Heart left ventricle (tissue), 16 donors: ENCODE results near the gene ENPP6. TPM values are rescaled to one million over a fixed set of nuclear protein-coding genes. Genes with fewer than 3 reads are reported as not detected.
"Not testable (repeated sequence)": the region's sequence is repeated elsewhere in the genome, so short reads cannot be mapped to it uniquely, and the experiment has no call there.

Source experiments
- ATAC-seq, 4 donors: fragments of 200-7000 bp; cut with Tn5 transposase; one replicate each; pipeline ENCODE4 v1.9.1; 2020 to 2022; ENCODE audit warnings: moderate library complexity in 4 of 4, mild to moderate bottlenecking in 3 of 4, moderate number of reproducible peaks in 1 of 4
- DNase-seq, 5 donors: peaks; one replicate each; pipeline ENCODE4 v3.0.0-alpha.2; 2020
- H3K27ac ChIP-seq, 12 donors: fragments of 200-600 bp; sonication (generic) in 4 of 12; one replicate each; pipeline versions ENCODE4 v1.5.0 to v1.8.0; 2016 to 2022; ENCODE audit warnings: mild to moderate bottlenecking in 2 of 12
- H3K27me3 ChIP-seq, 9 donors: fragments of 200-600 bp; sonication (generic) in 2 of 9; one replicate each; pipeline versions ENCODE4 v1.5.1 to v1.8.0; 2016 to 2022; ENCODE audit warnings: mild to moderate bottlenecking in 3 of 9
- H3K36me3 ChIP-seq, 9 donors: fragments of 200-600 bp; sonication (generic) in 2 of 9; one replicate each; pipeline versions ENCODE4 v1.5.0 to v1.8.0; 2018 to 2022; ENCODE audit warnings: mild to moderate bottlenecking in 2 of 9
- H3K4me1 ChIP-seq, 12 donors: fragments of 200-600 bp; sonication (generic) in 4 of 12; one replicate each; pipeline versions ENCODE4 v1.5.0 to v1.8.0; 2016 to 2022; ENCODE audit warnings: mild to moderate bottlenecking in 3 of 12
- H3K4me3 ChIP-seq, 12 donors: fragments of 200-600 bp; sonication (generic) in 4 of 12; one replicate each; pipeline versions ENCODE4 v1.5.0 to v1.8.0; 2017 to 2022; ENCODE audit warnings: mild to moderate bottlenecking in 9 of 12, moderate library complexity in 4 of 12
- H3K9me3 ChIP-seq, 12 donors: fragments of 200-600 bp; sonication (generic) in 4 of 12; one replicate each; pipeline versions ENCODE4 v1.5.0 to v1.8.0; 2016 to 2022; ENCODE audit warnings: mild to moderate bottlenecking in 1 of 12
- CTCF ChIP-seq, 12 donors: fragments of 200-600 bp; sonication (generic) in 4 of 12; IDR thresholded peaks; one replicate each; pipeline versions ENCODE4 v1.5.0 to v1.8.0; 2018 to 2022; ENCODE audit warnings: antibody characterized with exemption in 12 of 12, mild to moderate bottlenecking in 5 of 12
- POLR2A ChIP-seq, 2 donors: fragments of 450-650 bp; IDR thresholded peaks; one replicate each; pipeline ENCODE4 v1.6.1; 2017; ENCODE audit warnings: antibody characterized with exemption in 2 of 2, mild to moderate bottlenecking in 2 of 2, moderate library complexity in 2 of 2
- WGBS, 4 donors: extraction: QIAGEN DNeasy Blood & Tissue Kit in 2 of 4; methylation state at CpG; one replicate each; pipeline versions ENCODE4 v1.1.5 to v1.1.7; 2013 to 2018; 5-methylcytosine and 5-hydroxymethylcytosine counted together
- intact Hi-C, 10 donors: fragments of 100-400 bp; cut with DNase I; formaldehyde crosslinking; loops; one replicate each; pipeline versions ENCODE4 v1.11.1 to v1.14.2; 2022
- polyA plus RNA-seq, 2 donors: library from polyadenylated mRNA; stranded (reverse); fragments of 200-250 nt; gene quantifications; one replicate each; pipeline ENCODE4 v1.2.3, GENCODE V29; 2013
- total RNA-seq, 9 donors: library from RNA; depleted of rRNA in 2 of 9; stranded (reverse); fragments of >200 nt in 2 of 9; fragmentation: NEBNext Ultra II Directional in 3 of 9; extraction: Animal tissue kit (Norgen Biotek cat#: 25700) in 3 of 9; gene quantifications; one replicate each; pipeline versions ENCODE4 v1.1.0 to v1.2.4, GENCODE V29; 2016 to 2023
- donor health status: ischemic (EF 13 %, LVEDD 7.1; RV severe dilation, severe dysfunction).
- donor health status: healthy with polysubstance abuse.
- donor health status: DM: no; HTN: yes; CAD: no.
- donor health status: DM: no; HTN: no; CAD: no.
- donor health status: ischemic (EF 25% LVEDD 6.9; RV normal size, moderate dysfunction).
- donor health status: ischemic (EF 25% LVEDD 5.7; RV mildly dilated, moderate dysfunction).
- donor health status: healthy.
- donor health status: DM: yes; HTN: yes; CAD: no.
- donor health status: ischemic (EF 35%, LVEDD 5.7; RV mildly dilated, moderate dysfunction).
- donor health status: nonischemic (EF 11% LVEDD 7.7; RV severe dilation, severe dysfunction).
- donor health status: DM: yes; HTN: yes; CAD: no.
- donor health status: PGD.
- donor health status: ischemic (EF 29% LVEDD 5.4; RV normal size, mild dysfunction).
- donor health status: nonischemic (EF 23%, LVEDD 6.1; RV moderate dilation, normal function).

Gene ENPP6
- total and polyA plus RNA-seq, 11 donors = 0.03 to 0.35 (median 0.19) TPM; not detected in 2

DNA sequence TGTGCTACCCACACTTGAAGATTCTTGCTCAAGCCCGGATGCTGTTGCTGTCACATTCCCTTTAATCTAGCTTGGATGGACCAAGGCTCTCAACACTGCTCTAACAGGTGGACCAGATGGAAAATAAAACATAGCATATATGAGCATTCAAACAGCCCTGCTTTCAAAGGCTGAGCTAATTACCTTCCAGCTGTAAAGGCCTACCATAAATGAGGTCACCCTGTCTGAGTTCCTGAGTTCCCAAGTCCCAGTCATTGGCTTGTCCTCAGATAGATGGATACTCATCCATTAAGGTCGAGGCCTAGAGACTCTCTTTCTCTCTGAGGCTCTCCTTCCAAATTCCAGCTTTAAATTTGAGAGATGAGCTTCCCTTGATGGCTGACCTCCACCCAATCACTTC is 165.1 kb downstream of the ENPP6 start:
- no peaks in the 10 kb centered on the region for H3K4me1 ChIP-seq
- no peak for ATAC-seq
- WGBS, 4 donors = 91 to 100% (median 96%) methylated on average over 2 of the region's 2 CpGs
- no peak overlapping the region for H3K27ac ChIP-seq
- H3K4me3 ChIP-seq = no peak overlapping the region
- intact Hi-C loops = no loop called here
- no peaks in the 10 kb centered on the region for H3K27me3 ChIP-seq
- H3K9me3 ChIP-seq = peaks cover 0 to 6% (median 0%) of the 10 kb centered on the region in 12 donors
- no peak for TF ChIP-seq CTCF (IDR thresholded peaks at IDR 0.05)
- H3K36me3 ChIP-seq = no peaks in the 10 kb centered on the region
- no peak for DNase-seq

GRCh38 chr4:184051262-184051661 is 166.4 kb downstream of the ENPP6 start:
- intact Hi-C loops, H3K27ac ChIP-seq, H3K4me3 ChIP-seq, ATAC-seq, H3K27me3 ChIP-seq, DNase-seq, H3K36me3 ChIP-seq, H3K4me1 ChIP-seq: not testable (repeated sequence)
- H3K9me3 ChIP-seq = peaks cover 0 to 18% (median 9%) of the 10 kb centered on the region in 12 donors
- 96 to 100% (median 98%) methylated on average over 4 of the region's 4 CpGs for WGBS, 4 donors

- WGBS, 4 donors = 72 to 85% (median 81%) methylated on average over 1 of the region's 1 CpG
- Histone ChIP-seq H3K4me3 (no peak overlapping the region), H3K36me3 (no peaks in the 10 kb centered on the region), H3K27ac (no peak overlapping the region), H3K27me3 (no peaks in the 10 kb centered on the region), H3K9me3 (peaks cover 0 to 29% (median 15%) of the 10 kb centered on the region in 12 donors), H3K4me1 (no peaks in the 10 kb centered on the region)
- TF ChIP-seq CTCF (IDR thresholded peaks at IDR 0.05) = no peak
- TF ChIP-seq POLR2A (IDR thresholded peaks at IDR 0.05) = no peak
- intact Hi-C loops = no loop called here
- no peak for ATAC-seq
- no peak for DNase-seq
These were observed 171.5 kb downstream of the ENPP6 start for GRCh38 chr4:184046148-184046547.

GRCh38 chr4:184041156-184041555 is 176.5 kb downstream of the ENPP6 start:
- no peak for DNase-seq
- ATAC-seq = no peak
- Histone ChIP-seq H3K9me3 (peaks cover 0 to 14% (median 7%) of the 10 kb centered on the region in 12 donors), H3K36me3 (no peaks in the 10 kb centered on the region), H3K27ac (no peak overlapping the region), H3K4me3 (no peak overlapping the region), H3K4me1 (peaks cover 0 to 9% (median 0%) of the 10 kb centered on the region in 12 donors), H3K27me3 (no peaks in the 10 kb centered on the region)
- WGBS, 4 donors = 92 to 95% (median 95%) methylated on average over 10 of the region's 10 CpGs
- intact Hi-C loops = no loop called here
- no peak for TF ChIP-seq POLR2A (IDR thresholded peaks at IDR 0.05)
- TF ChIP-seq CTCF (IDR thresholded peaks at IDR 0.05) = no peak

DNA sequence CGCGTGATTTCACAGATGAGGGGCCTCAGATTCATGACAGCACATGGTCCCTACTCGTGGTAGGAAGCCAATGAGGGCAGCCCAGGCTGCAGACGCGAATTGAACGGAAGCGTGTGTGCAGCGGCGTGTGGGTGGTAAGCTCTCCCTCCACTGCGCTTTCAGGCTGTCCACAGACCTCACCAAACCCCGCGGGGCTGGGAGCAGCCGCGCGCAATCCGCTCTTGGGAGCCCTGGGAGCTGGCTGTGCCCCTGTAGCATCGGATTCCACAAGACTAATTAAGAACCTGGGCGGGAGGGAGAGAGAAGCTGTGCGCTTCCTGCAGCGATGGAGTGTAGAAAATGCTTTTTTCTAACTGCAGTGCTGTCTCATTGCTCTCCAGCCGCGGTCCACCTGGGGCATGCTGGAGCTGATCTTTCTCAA is 177.7 kb downstream of the ENPP6 start:
- Histone ChIP-seq H3K27ac (no peak overlapping the region), H3K27me3 (no peaks in the 10 kb centered on the region), H3K36me3 (no peaks in the 10 kb centered on the region), H3K9me3 (peaks cover 0 to 2% (median 0%) of the 10 kb centered on the region in 12 donors), H3K4me3 (peak overlapping the region in 10 of 12 donors; percentile 5 to 45 (median 34)), H3K4me1 (peaks cover 0 to 9% (median 0%) of the 10 kb centered on the region in 12 donors)
- intact Hi-C loops = loop anchor here in 1 of 10 donors (10.0 kb wide), 1 partner anchor 115 kb away; no protein-coding TSS in a partner anchor
- no peak for TF ChIP-seq POLR2A (IDR thresholded peaks at IDR 0.05)
- no peak for TF ChIP-seq CTCF (IDR thresholded peaks at IDR 0.05)
- peak in 3 of 4 donors; percentile 77 to 92 (median 84) for ATAC-seq
- DNase-seq = peak; percentile 41 to 64 (median 46)
- WGBS, 4 donors = 35 to 57% (median 40%) methylated on average over 14 to 22 of the region's 22 CpGs
